OCI-LY1 (cell line): ENCODE measurements around the gene SMAD7.

Experiments used
- CTCF ChIP-seq: fragments of 200-600 bp; sonication (generic), shearing (Covaris generic); IDR thresholded peaks from 2 replicates; pipeline ENCODE4 v1.5.1; 2017; ENCODE audit warnings: mild to moderate bottlenecking, antibody characterized with exemption, low read length, moderate library complexity, mixed read lengths
- EZH2 ChIP-seq: fragments of 200-600 bp; sonication (generic), shearing (Covaris generic); IDR thresholded peaks from 2 replicates; pipeline ENCODE4 v1.8.0; 2017; ENCODE audit warnings: borderline replicate concordance, mixed run types, mild to moderate bottlenecking, antibody characterized with exemption, low read length, moderate library complexity, mixed read lengths

GRCh38 chr18:48953104-48953706 lies 2.4 kb upstream of the SMAD7 start:
- no peak for TF ChIP-seq CTCF
- TF ChIP-seq EZH2: no peak
